Activated CD4-positive, alpha-beta T cell treated with anti-CD3 and anti-CD28 coated beads for 1 hour (primary cell): Measurements from ENCODE around the gene UBE2Q2.
"Not testable (repeated sequence)": the region's sequence is repeated elsewhere in the genome, so short reads cannot be mapped to it uniquely, and the experiment has no call there.

ENCODE experiments used
- DNase-seq: peaks from one replicate; pipeline ENCODE4 v3.0.0-alpha.2; 2020

The UBE2Q2 gene

DNA sequence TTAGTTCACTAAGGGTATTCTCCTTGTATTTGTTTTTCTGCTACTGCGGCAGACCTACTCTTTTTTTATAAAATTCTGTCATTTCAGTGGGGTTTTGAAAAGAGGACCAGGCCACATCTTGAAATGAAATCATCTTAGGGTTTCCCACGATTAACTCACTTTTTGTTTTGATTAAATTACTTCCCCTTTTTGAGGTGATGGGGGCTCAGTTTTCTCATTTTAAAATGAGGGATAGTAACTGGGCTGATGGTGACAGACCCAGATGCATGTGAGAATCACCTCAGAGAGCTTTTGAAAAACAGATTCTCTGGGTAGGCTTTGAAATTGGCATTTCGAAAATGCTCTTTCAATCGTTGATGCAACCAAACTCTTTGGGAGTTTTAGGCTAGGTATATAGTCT is 24.2 kb downstream of the UBE2Q2 start:
- no peak for DNase-seq

DNA sequence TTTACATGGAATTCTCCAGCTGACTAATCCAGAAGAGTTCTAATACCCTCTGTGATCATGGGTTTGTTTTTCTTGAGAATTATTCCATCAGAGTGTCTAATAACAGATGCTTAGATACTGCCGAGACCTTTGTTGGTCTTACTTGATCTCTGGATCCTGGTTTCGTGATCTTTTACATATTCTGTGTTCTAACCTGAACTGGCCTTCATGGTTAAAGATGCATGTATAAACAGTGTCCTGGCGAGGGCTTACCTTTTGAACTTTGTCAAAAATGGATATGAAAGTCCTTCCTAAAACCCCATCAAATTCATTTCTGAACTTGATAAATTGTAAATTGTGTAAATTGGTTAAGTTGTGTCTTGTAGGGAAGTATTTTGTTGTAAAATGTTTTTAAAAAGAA is 24.8 kb downstream of the UBE2Q2 start:
- DNase-seq: no peak

DNA sequence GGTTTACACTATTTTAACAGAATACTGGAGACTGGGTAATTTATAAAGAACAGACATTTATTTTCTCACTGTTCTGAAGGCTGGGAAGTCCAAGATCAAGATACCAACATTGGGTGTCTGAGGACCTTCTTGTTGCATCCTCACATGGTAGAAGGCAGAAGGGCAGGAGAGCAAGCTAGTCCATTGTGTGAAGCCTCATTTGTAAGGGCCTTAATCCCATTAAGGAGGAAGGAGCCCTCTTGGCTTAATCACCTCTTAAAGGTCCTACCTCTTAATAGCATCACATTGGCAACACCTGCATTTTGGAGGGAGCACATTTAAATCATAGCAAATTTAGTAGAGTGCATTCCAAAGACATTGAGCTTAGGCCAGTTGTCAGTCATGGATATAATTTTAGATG is 26.2 kb downstream of the UBE2Q2 start:
- DNase-seq: no peak

DNA sequence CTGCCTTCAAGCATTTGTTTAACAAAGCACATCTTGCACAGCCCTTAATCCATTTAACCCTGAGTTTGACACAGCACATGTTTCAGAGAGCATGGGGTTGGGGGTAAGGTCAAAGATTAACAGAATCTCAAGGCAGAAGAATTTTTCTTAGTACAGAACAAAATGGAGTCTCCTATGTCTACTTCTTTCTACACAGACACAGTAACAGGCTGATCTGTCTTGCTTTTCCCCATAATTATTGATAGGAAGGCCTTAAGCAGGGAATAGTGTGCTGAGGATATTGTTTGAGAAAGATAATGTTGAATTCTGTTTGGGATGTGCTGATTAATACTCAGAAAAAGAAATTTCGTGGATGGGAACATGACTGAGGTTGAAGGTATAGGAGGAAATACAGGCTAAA is 28.3 kb downstream of the UBE2Q2 start:
- DNase-seq: not testable (repeated sequence)

DNA sequence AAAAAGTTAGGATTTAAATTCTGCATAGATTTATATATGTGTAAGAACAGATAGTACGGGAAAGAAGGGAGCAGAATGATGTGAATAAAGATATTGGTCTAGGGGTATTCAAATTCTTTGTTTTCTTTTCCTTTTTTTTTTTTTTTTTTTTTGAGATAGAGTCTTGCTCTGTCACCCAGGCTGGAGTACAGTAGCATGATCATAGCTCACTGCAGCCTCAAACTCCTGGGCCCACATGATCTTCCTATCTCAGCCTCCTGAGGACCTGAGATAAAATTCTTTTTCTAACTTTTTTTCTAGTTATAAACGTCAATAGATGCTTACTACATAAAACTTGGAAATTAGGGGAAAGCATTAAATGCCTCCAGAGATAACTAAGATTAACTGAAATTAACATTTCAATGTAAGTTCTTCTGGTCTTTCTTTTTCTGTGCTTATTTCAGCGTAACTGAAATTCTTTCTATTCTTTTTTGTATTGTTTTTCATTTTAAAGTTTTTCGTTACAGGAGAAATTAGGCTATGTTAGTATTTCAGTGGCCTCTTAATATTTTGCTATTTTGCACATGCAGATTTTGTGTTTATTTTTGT is 29.2 kb downstream of the UBE2Q2 start:
- DNase-seq: no peak

DNA sequence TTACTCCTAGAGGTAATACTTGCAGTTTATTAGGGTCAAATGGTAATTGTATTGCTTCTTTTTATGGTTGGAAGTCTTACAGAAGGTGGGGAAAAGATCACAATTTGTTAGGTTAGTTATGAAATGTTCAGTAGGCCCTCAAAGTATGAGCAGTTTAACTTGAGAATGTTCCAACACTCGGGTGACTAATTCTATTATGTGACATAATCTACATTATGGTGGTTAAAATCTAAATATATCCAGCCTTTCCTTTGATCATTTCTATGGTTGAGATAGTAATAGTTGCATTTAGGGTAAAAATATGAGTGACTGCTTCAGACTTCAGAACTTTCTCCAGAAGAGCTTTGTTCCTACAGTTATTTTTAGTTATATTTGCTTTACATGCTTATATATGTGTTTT is 40.8 kb downstream of the UBE2Q2 start:
- DNase-seq: no peak

DNA sequence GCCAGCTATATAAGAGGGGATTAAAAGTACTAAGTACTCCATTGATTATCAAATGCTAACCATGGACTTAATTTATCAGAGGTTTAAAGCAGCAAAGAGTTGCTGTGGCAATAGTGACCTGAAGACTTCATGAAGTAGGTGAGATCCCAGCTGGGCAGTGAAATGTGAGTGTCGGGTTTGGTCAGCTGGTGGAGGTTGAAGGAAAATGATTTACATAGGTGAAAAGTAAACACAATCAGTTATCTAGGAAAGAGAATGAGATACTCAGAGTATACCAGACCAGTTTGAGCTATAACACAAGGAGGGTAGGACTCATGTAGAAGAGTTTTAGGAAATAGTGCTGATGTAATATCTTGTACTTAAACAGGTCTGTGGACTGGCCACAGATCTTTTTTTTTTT is 43.9 kb downstream of the UBE2Q2 start:
- DNase-seq: no peak

DNA sequence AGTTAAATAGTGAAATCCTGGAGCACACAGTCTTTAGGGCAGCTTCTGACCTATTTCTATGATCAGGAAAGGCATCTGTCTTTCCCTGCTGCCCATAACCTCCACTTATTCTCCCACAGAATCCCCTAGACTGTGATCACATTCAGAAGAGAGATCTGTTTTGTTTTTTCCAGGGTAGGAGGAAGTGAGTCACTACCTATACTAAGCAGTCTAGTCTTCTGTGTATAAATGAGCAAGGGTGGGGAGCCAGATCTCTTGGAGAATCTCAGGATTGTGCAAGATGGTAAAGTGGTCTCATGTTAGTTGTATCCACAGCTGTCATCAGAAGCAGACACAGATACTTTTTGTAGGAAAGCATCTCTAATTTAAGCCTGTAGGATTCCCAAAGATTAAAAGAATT is 48.6 kb downstream of the UBE2Q2 start:
- DNase-seq: no peak

DNA sequence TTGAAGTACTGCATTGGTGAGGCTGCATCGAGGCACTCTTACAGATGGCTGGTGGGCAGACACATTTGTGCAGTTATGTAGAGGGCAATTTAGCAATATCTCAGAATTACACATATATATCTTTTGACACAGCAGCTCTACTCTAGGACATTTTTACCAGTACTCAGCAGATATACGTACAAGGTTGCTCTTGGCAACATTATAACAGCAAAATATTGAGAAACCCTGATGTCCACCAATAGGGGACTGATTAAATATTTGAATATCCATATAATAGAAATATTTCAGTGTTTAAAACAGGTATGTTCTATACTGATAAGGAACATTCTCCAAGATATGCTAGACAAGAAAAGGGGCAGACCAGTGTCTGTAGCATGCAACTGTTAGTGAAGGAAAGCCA is 52.5 kb downstream of the UBE2Q2 start:
- DNase-seq: no peak

DNA sequence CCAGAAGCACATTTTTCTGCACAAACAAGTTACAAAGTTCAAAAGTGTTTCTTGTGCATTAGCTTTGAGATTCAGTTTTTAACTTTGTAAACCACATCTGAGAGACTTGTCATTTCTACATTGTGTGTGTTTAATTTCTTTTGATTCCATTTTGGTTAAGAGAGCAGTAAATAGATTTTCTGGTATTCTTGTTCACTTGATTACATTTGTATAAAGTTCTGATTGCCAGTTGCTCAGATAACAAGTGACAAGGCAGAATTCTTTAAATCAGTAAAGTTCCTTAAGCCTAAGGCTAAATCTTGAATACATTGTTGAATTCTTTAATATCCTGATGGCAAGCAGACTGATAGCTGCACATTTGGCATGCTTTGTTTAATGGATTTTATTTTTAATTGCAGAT is 57.3 kb downstream of the UBE2Q2 start:
- DNase-seq: no peak

DNA sequence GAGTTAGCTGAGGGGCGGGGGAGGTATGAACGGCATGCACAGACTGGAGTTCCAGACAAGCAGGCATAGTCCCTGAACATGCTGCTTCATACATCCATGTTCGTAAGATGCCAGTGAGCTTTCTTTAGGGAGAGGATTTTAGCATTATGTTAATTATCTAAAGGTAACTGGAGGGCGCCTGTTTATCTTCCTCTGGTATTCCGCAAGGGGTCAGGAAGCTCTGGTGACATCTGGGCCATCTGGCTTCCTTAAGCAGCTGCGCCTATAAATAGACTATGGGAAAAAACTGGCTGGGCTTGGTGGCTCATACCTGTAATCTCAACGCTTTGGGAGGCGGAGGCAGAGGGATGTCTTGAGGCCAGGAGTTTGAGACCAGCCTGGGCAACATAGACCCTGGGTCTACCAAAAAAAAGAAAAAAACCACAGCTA is 58.9 kb downstream of the UBE2Q2 start:
- no peak for DNase-seq

DNA sequence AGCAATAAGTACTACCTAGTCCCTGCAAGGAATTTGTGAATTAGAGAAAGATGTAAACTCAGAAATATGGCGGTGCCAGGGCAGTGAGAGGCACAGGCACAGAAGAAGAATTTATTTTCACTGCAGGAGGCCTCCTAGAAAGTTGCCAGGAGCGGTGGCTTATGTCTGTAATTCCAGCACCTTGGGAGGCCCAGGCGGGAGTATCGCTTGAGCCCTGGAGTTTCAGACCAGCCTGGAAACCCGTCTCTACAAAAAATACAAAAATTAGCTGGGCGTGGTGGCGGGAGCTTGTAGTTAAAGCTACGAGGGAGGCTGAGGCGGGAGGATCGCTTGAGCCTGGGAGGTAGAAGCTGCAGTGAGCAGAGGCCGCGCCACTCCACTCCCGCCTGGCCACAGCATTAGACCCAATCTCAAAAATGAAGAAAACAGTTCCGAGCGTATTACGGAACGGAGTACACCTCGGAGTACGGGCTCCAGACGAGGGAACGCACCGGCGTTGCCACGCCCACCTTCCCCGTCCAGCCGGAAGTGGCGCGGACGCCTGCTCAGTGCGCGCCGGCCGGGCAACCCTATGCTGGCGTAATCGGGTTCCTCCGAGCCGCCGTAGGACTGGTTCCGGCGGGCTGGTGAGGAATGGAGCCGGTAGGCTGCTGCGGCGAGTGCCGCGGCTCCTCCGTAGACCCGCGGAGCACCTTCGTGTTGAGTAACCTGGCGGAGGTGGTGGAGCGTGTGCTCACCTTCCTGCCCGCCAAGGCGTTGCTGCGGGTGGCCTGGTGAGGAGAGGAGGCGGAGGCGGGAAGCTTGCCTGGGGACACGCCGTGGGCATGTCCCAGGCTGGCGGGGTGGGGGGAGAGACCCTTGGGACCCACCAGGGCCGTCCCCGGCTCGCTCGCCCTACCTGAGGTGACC is 60.3 kb downstream of the UBE2Q2 start, which contains the start of gene FBXO22:
FBXO22 (plus strand) TSS at position 548 of the 909 bp plus-strand sequence; CDS start at position 634, 86 bp downstream.
- peak; percentile 82 for DNase-seq

DNA sequence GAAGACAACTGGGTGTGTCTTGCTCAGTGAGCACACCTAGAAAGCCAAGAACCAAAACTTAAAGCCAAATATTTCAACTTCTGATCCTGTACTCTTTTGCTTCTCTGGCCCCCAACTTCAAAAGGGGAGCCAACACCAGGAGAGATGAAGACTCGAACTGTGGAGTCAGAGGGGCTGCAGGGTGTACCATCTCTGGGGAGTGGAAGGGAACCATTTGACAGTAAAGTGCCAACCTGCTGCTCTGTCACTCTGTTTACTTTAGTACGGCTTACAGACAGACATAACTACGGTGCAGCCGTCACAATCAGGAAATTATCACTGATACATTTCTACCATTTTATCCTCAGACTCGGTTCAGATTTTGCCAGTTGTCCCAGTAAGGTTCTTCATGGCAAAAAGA is 62.0 kb downstream of the UBE2Q2 start:
- no peak for DNase-seq

DNA sequence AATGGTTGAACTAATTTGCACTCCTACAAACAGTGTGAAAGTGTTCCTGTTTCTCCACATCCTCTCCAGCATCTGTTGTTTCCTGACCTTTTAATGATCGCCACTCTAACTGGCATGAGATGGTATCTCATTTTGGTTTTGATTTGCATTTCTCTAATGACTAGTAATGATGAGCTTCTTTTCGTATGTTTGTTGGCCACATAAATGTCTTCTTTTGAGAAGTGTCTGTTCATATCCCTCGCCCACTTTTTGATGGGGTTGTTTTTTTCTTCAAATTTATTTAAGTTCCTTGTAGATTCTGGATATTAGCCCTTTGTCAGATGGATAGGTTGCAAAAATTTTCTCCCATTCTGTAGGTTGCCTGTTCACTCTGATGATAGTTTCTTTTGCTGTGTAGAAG is 67.1 kb downstream of the UBE2Q2 start:
- not testable (repeated sequence) for DNase-seq

DNA sequence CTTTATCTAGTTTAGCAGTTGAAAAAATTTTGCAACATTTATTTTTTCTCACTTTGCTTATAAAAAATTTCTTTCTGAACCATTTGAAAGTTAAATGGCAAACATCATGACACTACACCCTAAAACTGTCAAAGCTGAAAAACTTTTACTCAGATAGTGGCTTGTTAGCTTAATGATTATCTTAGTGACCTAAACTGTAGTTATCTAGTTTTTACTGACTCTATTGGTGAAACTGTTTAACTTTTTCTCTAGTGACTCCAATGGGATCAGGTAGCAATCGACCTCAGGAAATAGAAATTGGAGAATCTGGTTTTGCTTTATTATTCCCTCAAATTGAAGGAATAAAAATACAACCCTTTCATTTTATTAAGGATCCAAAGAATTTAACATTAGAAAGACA is 73.7 kb downstream of the UBE2Q2 start:
- no peak for DNase-seq

DNA sequence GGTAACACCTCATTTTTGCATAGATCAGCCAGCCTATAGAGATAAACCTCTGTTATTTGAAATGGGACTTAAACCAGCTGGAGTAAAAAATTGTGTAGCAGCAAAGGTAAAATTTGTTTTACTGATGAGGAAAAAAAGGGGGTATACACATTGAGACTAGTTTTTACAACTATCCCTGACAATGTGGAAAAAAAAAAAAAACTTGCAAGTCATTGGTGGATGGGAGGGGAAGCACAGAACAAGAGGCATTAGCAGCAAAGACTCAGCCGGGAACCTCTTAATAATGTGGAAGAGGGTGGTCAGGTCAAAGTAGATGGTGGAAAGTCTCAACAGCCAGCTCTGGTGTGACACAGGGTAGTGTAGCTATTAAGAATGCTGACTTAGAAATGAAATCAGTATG is 74.9 kb downstream of the UBE2Q2 start:
- no peak for DNase-seq

DNA sequence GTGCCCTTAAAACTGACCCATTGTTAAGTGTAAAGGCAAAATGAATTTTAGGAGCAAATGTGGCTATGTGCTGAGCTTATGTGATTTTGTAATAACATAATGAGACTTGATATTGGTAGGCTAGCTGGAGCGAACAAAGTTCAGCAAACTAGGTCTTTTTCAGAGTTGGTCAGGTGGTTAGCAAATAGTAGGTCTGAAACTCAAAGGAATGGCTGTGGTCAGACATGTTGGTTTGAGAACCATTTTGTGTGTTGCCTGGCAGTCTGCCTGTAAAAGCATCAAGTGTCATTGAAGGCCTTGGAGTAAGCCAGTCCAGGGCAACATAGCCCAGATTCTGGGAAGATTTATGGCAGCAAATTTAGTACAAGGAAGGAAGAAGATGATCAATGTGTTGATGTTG is 76.8 kb downstream of the UBE2Q2 start:
- DNase-seq: no peak

DNA sequence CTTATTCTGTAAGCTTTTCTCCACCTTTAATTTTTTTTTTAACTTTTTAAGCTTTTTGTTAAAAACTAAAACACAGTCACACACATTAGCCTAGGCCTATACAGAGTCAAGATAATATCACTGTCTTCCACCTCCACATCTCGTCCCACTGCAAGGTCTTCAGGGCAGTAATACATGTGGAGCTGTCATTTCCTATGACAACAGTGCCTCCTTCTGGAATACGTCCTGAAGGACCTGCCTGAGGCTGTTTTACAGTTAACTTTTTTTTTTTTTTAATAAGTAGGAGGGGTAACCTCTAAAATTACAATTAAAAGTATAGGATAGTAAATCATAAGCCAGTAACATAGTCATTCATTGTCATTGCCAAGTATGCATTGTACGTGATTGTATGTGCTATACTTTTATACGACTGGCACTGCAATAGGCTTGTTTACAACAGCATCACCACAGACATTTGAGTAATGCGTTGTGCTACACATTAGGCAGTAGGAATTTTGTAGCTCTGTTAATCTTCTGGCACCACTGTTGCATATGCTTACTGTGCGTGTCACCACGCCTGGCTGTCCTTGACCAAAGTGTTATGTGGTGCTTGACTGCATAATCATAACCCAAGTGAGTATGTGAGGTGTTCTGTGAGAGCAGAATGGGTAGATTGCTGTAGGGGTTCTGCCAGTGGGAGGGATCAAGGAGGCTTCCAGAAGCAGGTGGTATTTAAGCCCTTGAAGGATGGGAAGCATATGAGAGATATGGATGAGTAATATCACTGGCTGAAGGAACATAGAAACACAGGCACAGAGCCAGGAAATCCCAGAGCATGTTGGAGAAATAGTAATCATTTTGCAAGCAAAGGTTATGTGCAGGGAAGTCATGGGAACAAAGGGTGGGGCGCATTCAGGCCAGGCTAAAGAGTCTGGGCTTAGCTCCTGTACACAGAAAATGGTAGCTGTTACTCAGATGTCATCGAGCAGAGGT is 78.8 kb downstream of the UBE2Q2 start:
- DNase-seq: no peak

DNA sequence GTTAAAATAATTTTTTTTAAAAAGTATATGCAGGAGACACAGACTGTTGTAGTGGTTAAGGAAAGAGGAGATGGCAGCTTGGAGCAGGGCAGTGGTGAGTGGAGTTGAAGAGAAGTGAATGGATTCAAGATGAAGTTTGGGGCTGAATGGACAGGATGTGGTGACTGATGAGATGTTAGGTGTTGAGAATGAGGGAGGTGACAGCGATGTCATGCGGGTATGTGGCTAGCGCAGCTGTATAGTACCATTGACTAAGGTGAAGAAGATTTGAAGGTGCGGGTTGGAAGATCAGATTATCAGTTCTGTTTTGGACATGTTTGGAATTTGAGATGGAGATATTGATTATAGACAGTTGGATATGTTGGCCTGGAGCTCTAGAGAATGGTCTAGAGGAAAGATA is 80.5 kb downstream of the UBE2Q2 start:
- no peak for DNase-seq

DNA sequence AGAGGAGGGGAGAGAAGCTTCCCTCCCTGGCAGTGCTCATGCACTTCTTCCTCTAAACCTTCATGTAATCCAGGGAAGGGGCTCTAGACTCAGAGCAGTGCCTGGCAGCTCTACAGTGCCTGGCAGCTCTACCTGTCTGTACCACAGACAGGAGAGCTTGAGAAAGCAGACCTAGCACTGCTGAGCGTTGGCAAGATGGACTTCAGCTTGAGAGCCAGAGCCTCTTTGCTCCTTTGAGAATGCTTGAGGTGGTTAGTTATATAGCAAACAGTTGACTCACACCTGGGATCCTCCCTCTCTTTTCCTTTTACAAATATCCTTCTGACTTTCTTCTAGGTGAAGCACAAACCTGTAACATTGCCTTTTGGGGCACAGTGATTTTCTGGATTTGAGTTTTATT is 81.3 kb downstream of the UBE2Q2 start:
- no peak for DNase-seq

DNA sequence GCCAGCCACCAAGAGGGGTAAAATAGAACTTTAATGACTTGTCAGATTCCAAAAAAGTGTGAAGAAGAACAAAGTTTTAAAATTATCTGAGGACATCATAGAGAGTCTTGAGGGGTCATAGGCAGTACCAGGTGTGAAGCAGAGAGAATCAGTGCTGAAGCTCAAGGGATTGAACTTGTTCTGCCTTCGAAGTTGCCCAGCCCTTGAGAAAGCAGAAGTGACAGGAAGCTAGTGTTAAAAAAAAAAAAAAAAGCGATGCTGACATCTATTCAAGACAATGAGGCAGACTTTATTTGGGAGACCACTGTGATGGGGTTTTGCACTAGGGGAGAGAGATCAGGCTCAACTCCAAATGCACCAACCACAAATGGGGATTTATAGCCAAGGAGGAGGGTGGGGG is 82.2 kb downstream of the UBE2Q2 start:
- DNase-seq: no peak

DNA sequence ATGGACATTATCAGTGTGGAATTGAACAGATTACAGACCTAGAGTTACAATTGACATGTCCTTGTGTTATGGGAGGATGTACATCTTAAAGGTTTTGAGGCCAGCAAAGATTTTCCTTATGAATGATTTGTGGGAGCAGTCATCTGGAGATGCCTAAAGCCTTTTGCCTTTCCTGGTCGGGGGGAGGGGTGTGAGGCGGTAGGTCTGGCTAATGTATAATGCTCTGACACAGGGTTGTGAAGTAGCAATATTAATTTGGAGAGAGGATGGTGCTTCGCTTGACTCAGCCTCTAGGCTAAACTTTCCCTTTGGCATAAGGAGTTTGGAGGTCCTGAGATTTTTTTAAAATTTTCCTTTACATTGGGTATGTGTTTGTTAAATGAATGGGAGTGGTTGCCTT is 83.7 kb downstream of the UBE2Q2 start:
- no peak for DNase-seq

DNA sequence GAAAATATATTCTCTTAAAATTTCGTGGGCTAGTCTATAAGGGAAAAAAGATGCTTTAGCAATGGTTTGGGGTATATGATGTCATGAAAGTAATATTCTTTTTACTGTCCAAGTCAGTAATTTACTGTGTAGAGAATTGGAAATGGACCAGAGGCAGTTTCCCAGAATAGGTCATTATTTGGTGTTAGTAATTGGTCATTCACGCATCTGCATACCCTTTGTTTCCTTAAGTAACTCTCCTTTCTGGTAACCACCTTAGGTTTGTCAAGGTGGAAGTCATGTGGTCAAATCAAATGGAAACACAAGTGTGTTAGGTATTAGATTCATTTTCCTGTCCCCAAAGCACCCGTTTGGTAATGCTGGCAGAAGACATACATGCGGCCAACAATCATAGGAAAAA is 84.4 kb downstream of the UBE2Q2 start:
- DNase-seq: no peak
